ENCODE measurements around the gene DGKB.
"Not testable (repeated sequence)": the region's sequence is repeated elsewhere in the genome, so short reads cannot be mapped to it uniquely, and the experiment has no call there.

GRCh38 chr7:14461716-14462115 is 440.8 kb downstream of the DGKB start:
- not testable (repeated sequence) for TF ChIP-seq SMC3 (IDR thresholded peaks at IDR 0.05); BHLHE40 (IDR thresholded peaks at IDR 0.05; ENCODE audit: low read depth, low read length); EP300 (IDR thresholded peaks at IDR 0.05); POLR2A (IDR thresholded peaks at IDR 0.05; ENCODE audit: low read length); CTCF (IDR thresholded peaks at IDR 0.05); JUN (IDR thresholded peaks at IDR 0.05); HMGXB4 (CRISPR knock-in tag; IDR thresholded peaks at IDR 0.05; ENCODE audit: borderline replicate concordance); RCOR1 (IDR thresholded peaks at IDR 0.05; ENCODE audit: low read depth, low read length); USF2 (IDR thresholded peaks at IDR 0.05); HDAC2 (IDR thresholded peaks at IDR 0.05); RNF2 (IDR thresholded peaks at IDR 0.05; ENCODE audit: borderline replicate concordance, low read depth); CEBPB (IDR thresholded peaks at IDR 0.05); MAFK (IDR thresholded peaks at IDR 0.05; ENCODE audit: partially characterized antibody); MAX (IDR thresholded peaks at IDR 0.05)

All from A549 (cell line).